ENCODE measurements around the gene CRYZL1.
"Not testable (repeated sequence)": the region's sequence is repeated elsewhere in the genome, so short reads cannot be mapped to it uniquely, and the experiment has no call there.

CRYZL1 gene

DNA sequence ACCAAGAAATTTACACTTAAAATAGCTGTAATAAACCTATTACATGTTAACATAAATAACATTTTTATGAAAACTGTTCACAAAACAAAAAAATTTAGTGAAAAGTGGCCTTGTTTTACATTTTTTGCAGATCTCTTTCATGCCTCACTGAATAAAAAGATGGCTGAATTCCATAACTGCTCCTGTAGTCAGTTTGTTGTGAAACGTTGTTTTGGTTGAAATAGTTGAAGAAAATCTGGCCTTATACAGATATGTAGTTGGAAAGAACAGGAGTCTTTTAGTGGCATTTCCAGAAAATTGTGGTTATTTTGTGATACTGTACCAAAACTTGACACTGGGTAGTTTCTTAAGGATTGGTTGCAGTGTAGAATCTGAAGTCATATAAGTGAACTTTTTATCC is 18.9 kb upstream of the CRYZL1 start:
- DNase-seq = no peak

DNA sequence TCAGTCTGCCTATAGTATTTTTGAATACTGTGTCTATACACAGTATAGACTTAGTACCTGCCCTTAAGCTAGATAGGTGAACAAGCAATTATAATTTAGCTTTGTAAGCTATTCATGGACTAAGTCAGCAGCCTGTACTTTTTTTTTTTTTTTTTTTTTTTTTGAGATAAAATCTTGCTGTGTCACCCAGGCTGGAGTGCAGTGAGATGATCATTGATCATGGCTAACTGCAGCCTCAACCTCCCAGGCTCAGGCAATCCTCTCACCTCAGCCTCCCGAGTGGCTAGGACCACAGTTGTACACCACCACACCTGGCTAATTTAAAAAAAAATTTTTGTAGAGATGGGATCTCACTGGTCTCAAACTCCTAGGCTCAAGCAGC is 18.0 kb upstream of the CRYZL1 start:
- DNase-seq = no peak

DNA sequence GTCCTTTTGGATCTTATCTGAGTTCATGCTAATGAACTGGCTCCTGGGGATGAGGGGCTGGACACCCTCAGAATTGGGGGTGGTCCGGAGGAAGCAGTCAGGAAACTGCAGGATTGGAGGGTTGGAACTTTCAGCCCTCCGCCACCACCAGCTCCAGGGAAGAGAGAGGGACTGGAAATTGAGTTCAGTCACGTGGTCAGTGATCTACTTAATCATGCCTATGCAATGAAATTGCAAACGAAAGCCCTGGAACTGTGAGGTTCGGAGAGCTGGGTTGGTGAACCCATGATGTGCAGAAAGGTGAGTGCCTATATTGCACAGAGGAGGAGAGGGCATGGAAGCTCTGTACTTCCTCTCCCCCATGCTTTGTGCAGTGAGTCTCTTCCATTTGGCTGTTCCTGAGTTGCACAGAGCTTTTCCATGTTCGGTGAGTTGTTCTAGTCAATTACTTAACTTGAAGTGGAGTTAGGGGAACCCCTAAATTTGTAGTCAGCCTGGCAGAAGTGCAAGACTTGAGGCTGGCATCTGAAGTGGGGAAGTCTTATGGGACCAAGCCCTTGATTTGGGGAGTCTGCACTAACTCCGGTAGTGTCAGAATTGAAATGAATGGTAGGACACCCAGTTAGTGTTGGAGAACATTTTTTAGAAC is 17.5 kb upstream of the CRYZL1 start:
- DNase-seq = no peak

DNA sequence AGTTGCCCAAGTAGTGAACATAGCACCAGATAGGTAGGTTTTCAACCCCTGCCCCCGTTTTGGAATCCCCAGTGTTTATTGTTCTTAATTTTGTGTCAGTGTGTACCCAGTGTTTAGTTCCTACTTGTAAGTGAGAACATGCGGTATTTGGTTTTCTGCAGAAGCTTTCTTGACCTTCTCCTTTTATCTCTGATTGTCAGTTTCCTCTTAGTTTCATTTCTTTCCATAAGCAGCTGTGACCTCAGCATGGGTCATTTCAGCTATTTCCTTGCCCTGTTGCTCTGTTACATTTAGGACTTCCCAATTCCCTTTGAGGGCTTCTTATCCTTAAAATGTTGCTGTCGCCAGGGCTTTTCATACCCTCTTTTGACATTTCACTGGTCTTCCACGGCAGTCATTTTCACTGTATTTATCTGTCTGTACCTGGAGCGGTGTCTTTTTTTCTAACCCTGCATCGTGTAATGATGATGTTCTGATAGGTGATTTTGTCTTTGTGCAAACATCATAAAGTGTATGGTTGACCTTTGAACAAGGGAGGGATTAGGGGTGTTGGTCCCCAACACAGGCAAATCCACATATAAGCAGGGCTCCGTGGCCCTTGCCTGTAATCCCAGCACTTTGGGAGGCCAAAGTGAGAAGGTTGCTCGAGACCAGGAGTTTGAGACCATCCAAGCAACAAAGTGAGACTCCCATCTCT is 15.7 kb upstream of the CRYZL1 start:
- DNase-seq = no peak

DNA sequence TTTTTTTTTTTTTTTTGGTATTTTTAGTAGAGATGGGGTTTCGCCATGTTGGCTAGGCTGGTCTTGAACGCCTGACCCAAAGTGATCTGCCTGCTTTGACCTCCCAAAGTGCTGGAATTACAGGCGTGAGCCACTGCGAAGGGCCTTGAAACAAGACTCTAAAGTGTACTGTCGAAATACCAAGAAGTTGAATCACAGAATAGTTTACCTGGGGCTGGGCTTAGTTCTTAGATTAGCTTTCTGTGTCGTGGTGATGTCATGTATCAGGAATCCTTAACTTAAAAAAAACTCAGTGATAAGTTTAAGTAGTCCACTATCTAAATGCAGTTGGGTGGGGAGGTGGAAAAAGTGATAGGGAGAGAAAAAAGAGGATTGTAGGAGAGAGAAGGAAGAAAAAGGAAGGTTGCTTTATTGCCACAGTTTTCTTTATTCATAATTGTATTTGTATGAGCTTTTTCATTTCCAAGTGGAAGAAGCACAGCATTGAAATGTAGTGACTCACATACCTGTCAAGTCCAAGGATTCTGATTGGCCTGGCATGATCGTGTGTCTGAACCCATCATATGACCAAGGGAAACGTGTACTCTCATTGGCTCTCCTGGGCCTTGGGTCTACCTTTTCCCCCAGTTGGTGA is 14.2 kb upstream of the CRYZL1 start:
- DNase-seq = no peak

DNA sequence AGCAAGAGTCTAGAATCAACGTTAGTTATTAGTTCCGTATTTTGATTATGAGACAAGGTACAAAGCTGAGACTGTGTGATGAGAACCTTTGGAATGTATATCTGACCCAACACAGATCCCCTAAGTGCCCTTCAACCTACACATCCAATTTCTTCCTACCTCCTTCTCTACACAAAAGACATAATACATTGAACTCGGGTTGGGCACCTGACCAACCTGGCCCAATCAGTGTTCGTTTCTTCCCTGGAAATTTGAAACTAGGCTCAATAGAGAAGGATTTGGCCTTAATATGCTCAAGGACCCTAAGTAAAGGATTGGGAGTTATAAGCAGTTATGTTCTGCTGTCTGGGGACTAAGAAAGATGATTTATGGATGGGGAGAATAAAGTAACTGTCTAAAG is 12.9 kb upstream of the CRYZL1 start:
- DNase-seq = no peak

DNA sequence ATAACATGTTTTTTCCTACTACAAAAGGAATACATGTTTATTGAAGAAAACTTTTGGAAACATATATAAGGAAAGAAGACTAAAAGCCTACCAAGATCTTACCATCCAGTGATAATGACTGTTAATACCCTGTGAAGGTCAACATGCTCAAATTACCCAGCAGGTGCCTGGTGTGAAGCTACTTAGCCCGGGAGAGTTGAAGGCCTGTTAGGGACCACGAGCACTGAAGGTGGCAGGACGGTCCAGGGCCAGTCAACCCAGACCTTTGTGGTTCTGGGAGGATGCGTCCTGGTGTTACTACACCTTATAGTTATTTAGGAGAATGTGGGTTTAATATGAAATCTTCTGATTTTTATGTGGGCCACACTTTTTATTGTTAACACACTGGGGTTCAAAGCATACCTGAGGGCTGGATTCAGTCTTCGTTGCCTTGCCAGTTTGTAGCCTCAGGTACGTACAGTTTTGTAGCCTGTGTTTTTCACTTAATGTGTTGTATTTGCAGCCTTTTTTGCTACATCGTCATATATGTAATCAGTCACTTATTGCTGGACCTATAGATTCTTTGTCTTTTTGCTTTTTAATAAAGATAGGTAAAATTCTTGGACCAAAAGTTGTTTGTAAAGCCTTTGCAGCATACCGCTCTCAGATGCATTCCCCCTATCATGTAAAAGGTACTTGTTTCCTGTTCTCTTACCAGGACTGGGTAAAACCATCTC is 10.6 kb upstream of the CRYZL1 start:
- no peak for DNase-seq

DNA sequence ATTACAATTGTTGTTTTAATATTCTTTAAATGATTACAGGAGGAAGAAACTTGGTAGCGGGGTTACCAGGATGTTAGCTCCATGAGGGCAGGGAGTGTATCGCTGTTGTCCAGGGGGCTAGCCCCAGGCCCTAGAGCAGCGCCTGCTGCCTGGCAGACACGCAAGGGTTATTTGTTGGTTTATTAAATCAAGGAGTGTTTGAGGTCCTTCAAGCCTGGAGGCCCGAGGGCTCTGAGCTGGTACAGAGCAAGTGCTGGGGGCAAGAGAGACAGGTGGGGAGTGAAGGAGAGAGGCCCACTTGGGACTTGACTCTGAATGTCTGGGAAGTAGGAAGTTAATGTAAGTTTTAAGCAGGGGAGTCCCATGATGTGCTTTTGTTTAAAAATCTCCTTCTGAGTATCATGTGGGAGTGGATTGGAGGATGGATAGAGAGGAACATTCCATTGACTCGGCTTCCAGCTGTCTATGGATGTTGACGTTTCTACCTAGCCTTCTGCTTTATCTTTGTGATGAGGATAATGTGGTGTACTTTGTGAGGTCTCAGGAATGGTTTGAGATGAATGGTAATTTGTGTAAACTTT is 9.5 kb upstream of the CRYZL1 start:
- no peak for DNase-seq

DNA sequence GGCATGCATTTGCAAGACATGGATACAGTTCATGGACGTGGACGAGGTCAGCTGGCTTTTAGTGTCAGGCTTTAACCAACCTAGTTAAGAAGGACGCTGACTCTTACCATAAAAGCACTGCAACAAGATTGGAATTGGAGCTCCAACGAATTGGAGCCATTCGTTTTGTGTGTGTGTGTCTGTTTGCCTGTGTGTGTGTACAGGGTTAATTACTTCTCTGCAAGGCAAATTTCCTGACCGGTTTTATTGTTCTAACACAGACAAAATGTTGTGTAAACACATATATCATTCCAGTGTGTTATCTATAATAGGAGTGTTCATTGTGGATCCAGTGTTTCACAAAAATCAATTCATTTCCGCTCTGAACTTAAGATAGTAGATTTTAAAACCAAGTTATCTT is 8.7 kb upstream of the CRYZL1 start:
- no peak for DNase-seq

DNA sequence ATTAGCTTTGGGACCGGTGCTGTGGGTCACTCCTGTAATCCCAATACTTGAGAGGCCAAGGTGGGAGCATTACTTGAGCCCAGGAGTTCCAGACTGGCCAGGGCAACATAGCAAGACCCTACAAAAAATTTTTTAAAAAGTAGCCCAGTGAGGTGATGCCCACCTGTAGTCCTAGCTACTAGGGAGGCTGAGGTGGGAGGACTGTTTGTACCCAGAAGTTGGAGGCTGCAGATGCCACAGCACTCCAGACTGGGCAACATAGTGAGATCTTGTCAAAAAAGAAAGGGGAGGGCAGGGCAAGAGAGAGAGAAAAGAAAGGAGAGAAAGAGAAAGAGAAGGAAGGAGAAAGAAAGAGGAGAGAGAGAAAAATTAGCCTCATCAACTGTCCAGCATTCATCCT is 7.0 kb upstream of the CRYZL1 start:
- no peak for DNase-seq

DNA sequence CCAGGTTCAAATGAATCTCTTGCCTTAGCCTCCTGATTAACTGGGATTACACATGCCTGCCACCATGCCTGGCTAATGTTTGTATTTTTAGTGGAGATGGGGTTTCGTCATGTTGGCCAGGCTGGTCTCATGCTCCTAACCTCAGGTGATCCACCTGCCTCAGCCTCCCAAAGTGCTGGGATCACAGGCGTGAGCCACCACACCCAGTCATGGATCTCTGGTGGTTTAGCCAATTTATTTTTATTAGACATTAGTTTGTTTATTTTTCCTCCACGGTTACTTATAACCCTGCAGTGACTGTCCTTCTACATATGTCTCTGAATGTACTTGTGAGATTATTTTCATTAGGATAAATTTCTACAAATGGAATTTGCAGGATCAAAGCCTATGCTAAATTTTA is 6.0 kb upstream of the CRYZL1 start:
- DNase-seq = no peak

DNA sequence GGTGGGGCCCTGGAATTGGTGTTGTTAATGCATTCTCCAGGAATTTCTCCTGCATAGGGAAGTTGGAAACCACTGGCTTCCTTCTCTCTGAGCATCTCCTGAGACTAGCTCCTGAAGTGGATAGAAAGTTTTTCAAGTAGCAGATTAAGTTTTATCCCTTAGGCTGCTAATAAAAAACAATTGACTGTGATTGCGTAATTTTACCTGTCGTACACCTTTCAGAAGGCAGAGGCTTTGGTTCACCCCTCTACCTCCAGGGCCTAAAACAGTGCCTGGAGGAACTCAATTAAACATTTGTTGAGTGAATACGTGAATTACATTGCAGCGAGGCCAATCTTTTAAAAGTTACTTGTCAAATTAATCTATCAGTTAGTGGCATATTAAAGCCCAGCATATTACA is 4.2 kb upstream of the CRYZL1 start:
- no peak for DNase-seq

DNA sequence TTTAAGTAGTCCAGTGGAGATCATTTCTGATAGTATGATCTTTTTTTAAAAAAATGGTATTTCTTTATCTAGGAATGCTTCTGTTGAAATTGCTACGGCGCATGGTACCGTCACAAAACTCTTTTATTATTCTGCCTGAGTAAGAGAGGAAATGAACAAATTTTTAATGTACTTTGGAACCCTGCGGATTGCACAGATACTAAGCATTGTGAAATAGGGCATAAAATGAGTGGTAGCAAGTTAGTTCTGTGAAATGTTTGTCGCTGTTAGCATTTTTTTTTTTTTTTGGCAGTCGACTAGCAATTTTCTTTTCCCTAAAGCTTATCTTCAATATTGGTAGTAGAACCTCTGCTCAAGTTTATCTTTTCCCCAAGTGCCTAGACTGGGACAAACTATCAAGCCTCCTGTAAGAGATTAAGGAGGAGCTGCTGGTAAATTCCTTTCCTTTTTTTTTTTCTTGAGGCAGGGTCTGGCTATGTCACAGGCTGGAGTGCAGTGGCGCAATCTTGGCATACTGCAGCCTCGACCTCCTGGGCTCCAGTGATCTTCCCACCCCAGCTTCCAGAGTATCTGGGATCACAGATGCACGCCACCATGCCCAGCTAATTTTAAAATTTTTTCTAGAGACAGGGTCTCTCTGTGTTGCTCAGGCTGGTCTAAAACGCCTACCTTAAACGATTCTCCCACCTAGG is 3.0 kb upstream of the CRYZL1 start:
- DNase-seq = no peak

DNA sequence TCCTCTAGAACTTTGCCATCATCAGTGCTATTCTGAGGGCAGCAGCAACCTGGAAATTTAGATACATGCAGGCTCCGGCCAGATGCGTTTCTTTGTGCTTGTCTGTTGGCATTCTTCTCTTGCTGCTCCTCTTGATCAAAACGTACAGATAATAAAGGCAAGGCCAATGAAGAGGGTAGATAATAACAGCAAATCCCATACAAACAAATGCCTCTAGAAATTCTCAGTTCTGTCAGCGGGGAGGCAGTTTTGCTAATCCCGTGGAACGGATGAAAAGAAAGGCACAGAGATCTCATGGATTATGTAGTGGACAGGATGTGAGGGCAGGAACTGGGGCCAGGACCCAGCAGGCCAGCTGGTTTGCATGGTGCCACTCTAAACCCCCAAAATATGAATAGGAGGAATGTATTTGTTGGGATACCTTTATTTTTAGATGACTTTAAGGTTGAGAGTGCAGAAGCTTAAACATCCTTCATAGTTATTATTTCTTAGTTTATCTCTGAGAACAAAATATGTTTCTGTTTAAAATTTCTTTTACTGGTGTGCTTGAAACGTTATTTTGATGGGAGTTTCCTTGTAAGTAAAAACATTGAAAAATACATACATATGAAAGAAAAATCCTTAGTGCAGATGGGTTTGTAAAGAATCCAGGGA is 2.2 kb upstream of the CRYZL1 start:
- DNase-seq = no peak

DNA sequence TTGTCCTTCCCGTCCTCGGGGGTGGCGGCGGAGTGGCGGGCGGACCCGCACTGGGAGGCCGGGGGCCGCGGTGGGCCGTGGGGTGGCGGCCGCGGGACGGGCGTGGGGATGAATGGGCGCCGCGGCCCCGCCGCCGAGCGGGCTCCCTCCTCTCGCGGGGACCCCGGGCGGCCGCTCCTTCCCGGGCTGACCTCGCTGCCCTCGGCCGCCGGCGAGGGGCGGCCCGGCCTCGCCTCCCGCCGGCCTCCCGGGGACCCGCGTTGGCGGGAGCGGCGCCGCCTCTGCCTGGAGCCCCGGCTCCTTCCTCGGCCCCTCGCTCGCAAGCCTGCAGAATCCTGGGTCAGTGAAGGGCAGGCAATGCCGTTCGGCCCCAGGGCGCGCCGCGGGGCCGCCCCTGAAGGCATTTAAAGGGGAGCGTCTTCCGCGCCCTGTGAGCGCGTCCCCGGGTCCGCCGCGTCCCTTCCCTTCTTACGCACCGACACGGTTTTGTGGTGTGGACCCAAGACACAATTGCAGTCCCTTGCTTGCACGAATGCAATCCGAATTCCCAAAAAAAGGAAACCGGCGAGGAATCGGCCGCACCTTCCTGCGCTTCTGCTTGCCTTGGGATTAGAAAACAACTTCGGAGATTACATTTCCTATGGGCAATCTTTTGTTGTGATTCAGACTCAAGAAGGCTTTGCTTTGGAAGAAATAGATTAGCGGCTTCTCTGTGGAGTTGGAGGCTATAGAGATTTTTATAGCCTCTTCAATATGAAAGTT is 1.5 kb upstream of the CRYZL1 start:
- DNase-seq = peak; percentile 8

DNA sequence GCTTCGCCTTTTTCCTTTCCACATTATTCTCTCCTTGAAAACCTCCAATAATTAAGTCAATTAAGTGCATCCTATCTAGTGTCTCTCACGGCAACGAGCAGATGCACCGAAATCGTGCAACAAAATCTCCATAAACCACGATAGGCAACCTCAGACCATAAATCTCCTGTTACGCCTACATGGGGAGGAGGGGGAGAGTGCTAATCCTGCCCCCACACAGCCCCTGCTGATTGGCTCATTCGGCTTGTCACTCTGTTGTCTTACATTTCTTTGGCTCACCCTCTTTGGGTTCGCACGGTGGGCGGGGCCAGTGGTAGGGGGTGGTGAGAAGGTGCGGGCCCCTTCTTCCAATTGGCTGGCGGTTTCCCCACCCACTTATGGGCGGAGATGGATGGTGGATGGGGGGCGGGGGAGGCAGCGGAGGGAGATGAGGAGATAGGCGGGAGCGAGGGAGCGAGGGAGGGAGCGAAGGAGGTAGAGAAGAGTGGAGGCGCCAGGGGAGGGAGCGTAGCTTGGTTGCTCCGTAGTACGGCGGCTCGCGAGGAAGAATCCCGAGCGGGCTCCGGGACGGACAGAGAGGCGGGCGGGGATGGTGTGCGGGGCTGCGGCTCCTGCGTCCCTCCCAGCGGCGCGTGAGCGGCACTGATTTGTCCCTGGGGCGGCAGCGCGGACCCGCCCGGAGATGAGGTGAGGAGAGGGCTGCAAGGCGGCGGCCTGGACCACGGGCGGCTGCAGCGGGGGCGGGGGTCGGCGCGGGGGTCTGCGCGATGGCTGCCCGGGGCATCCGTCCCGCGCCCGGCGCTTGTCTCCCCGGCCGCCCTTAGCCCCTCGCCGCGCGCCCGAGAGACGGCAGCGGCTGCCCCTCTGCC is 720 bp upstream of the CRYZL1 start, which contains the start of gene ITSN1:
Gene ITSN1, plus strand, starts transcription at position 475 of the 869 bp plus-strand sequence. CDS start 76,328 bp downstream, outside the sequence.
- DNase-seq = peak; percentile 100

DNA sequence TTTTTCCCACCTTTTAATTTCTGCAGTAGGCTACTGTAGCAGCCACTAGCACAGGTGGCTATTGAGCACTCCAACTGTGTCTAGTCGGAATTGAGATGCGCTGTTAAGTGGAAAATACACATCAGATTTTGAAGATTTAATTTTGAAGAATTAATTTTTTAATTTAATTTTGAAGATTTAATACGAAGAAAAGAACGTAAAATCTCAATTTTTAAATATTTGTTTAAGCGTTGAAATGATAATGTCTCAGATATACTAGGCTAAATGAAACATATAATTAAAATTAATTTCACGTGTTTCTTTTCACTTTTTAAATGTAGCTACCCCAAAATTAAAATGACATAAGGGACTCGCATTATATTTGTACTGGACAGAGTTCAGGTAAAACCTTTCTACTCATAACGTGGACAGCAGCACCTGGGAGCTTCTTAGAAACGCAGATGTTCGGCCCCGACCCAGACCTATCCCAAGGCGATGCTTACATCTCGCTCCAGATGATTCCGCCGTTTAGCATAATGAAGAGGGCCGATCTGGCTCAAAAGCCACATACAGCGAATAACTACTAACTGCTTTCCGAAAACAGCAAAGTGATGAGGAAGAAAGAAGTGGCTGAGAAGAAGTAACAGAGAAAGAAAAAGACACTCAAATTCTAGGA is 717 bp downstream of the CRYZL1 start:
- no peak for DNase-seq

DNA sequence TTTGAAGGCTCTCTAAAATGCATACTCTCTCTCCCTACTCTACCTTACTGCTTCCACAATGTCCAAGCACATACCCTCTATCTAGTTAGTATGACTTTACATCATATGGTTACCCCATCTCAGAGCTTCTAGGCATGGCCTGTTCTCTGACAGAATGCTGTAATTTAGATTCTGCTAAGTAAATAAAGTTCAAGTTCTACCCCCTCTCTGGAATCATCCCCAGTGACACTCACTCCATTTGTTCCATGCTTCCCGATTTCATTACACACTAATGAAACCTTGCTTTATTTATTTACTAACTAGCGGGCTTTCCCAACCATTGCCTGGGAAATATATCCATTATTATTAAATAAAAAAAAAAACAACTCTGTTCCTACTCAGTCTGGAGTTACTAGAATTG is 7.3 kb downstream of the CRYZL1 start:
- no peak for DNase-seq

DNA sequence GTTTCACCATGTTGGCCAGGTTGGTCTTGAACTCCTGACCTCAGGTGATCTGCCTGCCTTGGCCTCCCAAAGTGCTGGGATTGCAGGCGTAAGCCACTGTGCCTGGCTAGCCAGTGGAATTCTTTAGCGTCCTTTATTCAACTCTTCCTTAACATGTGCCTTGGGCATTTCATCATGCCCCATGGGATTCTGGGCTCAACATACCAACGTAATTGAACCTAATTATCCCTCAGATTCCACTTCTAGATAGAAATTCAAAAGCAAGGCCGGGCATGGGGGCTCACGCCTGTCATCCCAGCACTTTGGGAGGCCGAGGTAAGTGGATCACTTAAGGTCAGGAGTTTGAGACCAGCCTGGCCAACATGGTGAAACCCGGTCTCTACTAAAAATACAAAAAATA is 15.4 kb downstream of the CRYZL1 start:
- DNase-seq = not testable (repeated sequence)

DNA sequence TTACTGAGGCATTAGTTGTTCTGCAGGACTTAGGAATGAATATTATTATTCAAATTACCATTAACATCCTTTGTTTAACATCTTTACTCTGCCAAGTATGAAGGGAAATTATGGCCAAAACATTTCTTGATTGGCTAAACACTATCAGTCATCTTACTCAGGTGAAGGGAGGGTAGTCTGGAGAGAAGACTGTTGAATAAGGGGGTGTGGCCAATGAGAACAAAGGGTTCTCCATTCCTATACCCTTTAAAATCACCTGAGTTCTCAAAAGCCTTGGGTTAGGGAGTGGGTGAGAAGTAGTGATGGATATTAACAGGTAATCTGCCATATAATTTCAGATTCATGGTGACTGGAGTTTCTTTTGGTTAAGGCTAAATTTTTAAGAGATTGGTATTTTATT is 19.3 kb downstream of the CRYZL1 start:
- no peak for DNase-seq
